ENCODE measurements around the gene PDE6A. TPM values are rescaled to one million over a fixed set of nuclear protein-coding genes. Genes with fewer than 3 reads are reported as not detected.
A peak's percentile ranks its signal among the peaks of the same experiment; 100 is the strongest.

PDE6A gene
- total and polyA plus RNA-seq, 7 experiments from 2014 or later = 0.11 TPM; not detected in 6

GRCh38 chr5:149961957-149962409 is 17.4 kb upstream of the PDE6A start:
- H3K4me3 ChIP-seq (ENCODE audit: low read length) = no peak overlapping the region
- DNase-seq = peak in 5 of 9 donors; percentile 5 to 12 (median 7)
- H3K4me3 Mint-ChIP-seq = peak overlapping the region; percentile 79 to 100 (median 96)
- H3K4me1 Mint-ChIP-seq = peaks cover 16 to 45% (median 38%) of the 10 kb centered on the region in 7 donors
- ChIA-PET CTCF (interaction anchor here (0.7 to 1.9 kb wide), 5 partner anchors 10 to 417 kb away, joined by 3 to 9 read pairs (median 3); no protein-coding TSS in a partner anchor), POLR2A (interaction anchor here (0.6 to 1.0 kb wide), 4 partner anchors 10 to 1576 kb away, joined by 3 to 6 read pairs (median 4); no protein-coding TSS in a partner anchor)
- no peak for ATAC-seq
- peaks cover 0 to 3% (median 0%) of the 10 kb centered on the region in 11 donors for H3K9me3 Mint-ChIP-seq
- intact Hi-C loops (cut with micrococcal nuclease) = loop anchor here (2.0 to 10.0 kb wide), 13 partner anchors 29 to 1809 kb away; partner anchors contain the start of genes FBXO38 (in 2 of the 2), CD74 (in 1 of the 2), CSNK1A1 (in 1 of the 2) and G3BP1 (in 1 of the 2)
- H3K36me3 Mint-ChIP-seq = peaks cover 3 to 8% (median 4%) of the 10 kb centered on the region in 5 donors
- H3K36me3 ChIP-seq (ENCODE audit: control insufficient read depth in 2 of 3, insufficient read depth in 3 of 3, low read length in 3 of 3) = peaks cover 0 to 4% (median 0%) of the 10 kb centered on the region in 3 experiments
- H3K4me1 ChIP-seq (ENCODE audit: control insufficient read depth in 2 of 2, insufficient read depth in 2 of 2, low read length in 2 of 2) = peaks cover 16 to 28% of the 10 kb centered on the region in 2 donors
- H3K27ac Mint-ChIP-seq = peak overlapping the region in 5 of 9 donors; percentile 65 to 98 (median 77)
- no peaks in the 10 kb centered on the region for H3K9me3 ChIP-seq (ENCODE audit: control insufficient read depth in 2 of 3, low read length in 3 of 3)
- no peak overlapping the region for H3K27ac ChIP-seq (ENCODE audit: low read depth, low read length)
- no peaks in the 10 kb centered on the region for H3K27me3 Mint-ChIP-seq
- no peaks in the 10 kb centered on the region for H3K27me3 ChIP-seq (ENCODE audit: control insufficient read depth in 2 of 2, insufficient read depth in 2 of 2, low read length in 2 of 2)

- peak overlapping the region; percentile 79 to 100 (median 96) for H3K4me3 Mint-ChIP-seq
- ChIA-PET CTCF (interaction anchor here (0.5 to 1.9 kb wide), 3 partner anchors 9 to 11 kb away, joined by 3 to 9 read pairs (median 3); no protein-coding TSS in a partner anchor), POLR2A (interaction anchor here (0.6 to 1.3 kb wide), 3 partner anchors 9 to 1576 kb away, joined by 3 to 4 read pairs (median 4); no protein-coding TSS in a partner anchor)
- H3K36me3 ChIP-seq (ENCODE audit: control insufficient read depth in 2 of 3, insufficient read depth in 3 of 3, low read length in 3 of 3) = peaks cover 0 to 4% (median 0%) of the 10 kb centered on the region in 3 experiments
- intact Hi-C loops (cut with micrococcal nuclease) = loop anchor here (2.0 to 10.0 kb wide), 13 partner anchors 30 to 1810 kb away; partner anchors contain the start of genes FBXO38 (in 2 of the 2), CD74 (in 1 of the 2), CSNK1A1 (in 1 of the 2) and G3BP1 (in 1 of the 2)
- ATAC-seq (no peak), DNase-seq (peak in 4 of 9 donors; percentile 1 to 17 (median 8))
- peaks cover 3 to 8% (median 4%) of the 10 kb centered on the region in 5 donors for H3K36me3 Mint-ChIP-seq
- peak overlapping the region; percentile 59 to 98 (median 87) for H3K27ac Mint-ChIP-seq
- H3K27me3 ChIP-seq (ENCODE audit: control insufficient read depth in 2 of 2, insufficient read depth in 2 of 2, low read length in 2 of 2) = no peaks in the 10 kb centered on the region
- peaks cover 0 to 3% (median 0%) of the 10 kb centered on the region in 11 donors for H3K9me3 Mint-ChIP-seq
- H3K4me1 Mint-ChIP-seq = peaks cover 14 to 45% (median 38%) of the 10 kb centered on the region in 7 donors
- peak overlapping the region; percentile 77 for H3K27ac ChIP-seq (ENCODE audit: low read depth, low read length)
- peak overlapping the region; percentile 98 for H3K4me3 ChIP-seq (ENCODE audit: low read length)
- H3K9me3 ChIP-seq (ENCODE audit: control insufficient read depth in 2 of 3, low read length in 3 of 3) = no peaks in the 10 kb centered on the region
- no peaks in the 10 kb centered on the region for H3K27me3 Mint-ChIP-seq
- H3K4me1 ChIP-seq (ENCODE audit: control insufficient read depth in 2 of 2, insufficient read depth in 2 of 2, low read length in 2 of 2) = peaks cover 16 to 28% of the 10 kb centered on the region in 2 donors
Observed at GRCh38 chr5:149961186-149961685, 16.6 kb upstream of the PDE6A start.

- Mint-ChIP-seq H3K9me3 (peaks cover 0 to 3% (median 0%) of the 10 kb centered on the region in 11 donors), H3K4me1 (peaks cover 14 to 43% (median 37%) of the 10 kb centered on the region in 7 donors), H3K27ac (peak within 1 kb of the TSS; percentile 94 to 98 (median 97)), H3K36me3 (peaks cover 3 to 7% (median 4%) of the 10 kb centered on the region in 5 donors), H3K4me3 (peak within 1 kb of the TSS; percentile 90 to 100 (median 96)), H3K27me3 (no peaks in the 10 kb centered on the region)
- POLR2A ChIA-PET = interaction anchor here (0.7 to 1.9 kb wide), 10 partner anchors 8 to 1292 kb away, joined by 3 to 5 read pairs (median 4); partner anchors contain the start of genes CSNK1A1, GM2A, HMGXB3 and PPARGC1B
- Histone ChIP-seq H3K36me3 (ENCODE audit: control insufficient read depth in 2 of 3, insufficient read depth in 3 of 3, low read length in 3 of 3) (peaks cover 0 to 4% (median 0%) of the 10 kb centered on the region in 3 experiments), H3K27me3 (ENCODE audit: control insufficient read depth in 2 of 2, insufficient read depth in 2 of 2, low read length in 2 of 2) (no peaks in the 10 kb centered on the region), H3K4me3 (ENCODE audit: low read length) (peak within 1 kb of the TSS; percentile 98), H3K9me3 (ENCODE audit: control insufficient read depth in 2 of 3, low read length in 3 of 3) (no peaks in the 10 kb centered on the region), H3K27ac (ENCODE audit: low read depth, low read length) (peak within 1 kb of the TSS; percentile 77), H3K4me1 (ENCODE audit: control insufficient read depth in 2 of 2, insufficient read depth in 2 of 2, low read length in 2 of 2) (peaks cover 16 to 28% of the 10 kb centered on the region in 2 donors)
- DNase-seq (peak; percentile 78 to 92 (median 91)), ATAC-seq (peak; percentile 99)
- CTCF ChIA-PET = interaction anchor here (0.5 to 1.4 kb wide), 5 partner anchors 9 to 334 kb away, joined by 3 to 4 read pairs (median 3); partner anchors contain the start of genes HMGXB3 and TIGD6
- intact Hi-C loops (cut with micrococcal nuclease) = loop anchor here (1.0 to 10.0 kb wide), 18 partner anchors 30 to 1810 kb away; partner anchors contain the start of genes CSNK1A1 (in 2 of the 2), FBXO38 (in 2 of the 2), HMGXB3 (in 2 of the 2) and TIGD6 (in 2 of the 2)
Observed at GRCh38 chr5:149960272-149961185, 15.9 kb upstream of the PDE6A start, which contains the start of gene SLC26A2. TSS of gene SLC26A2 (plus strand) at chr5:149960758. CDS start at chr5:149977653, 16,895 bp downstream.

- intact Hi-C loops (cut with micrococcal nuclease) = loop anchor here (1.0 to 10.0 kb wide), 19 partner anchors 31 to 1811 kb away; partner anchors contain the start of genes CSNK1A1 (in 2 of the 2), FBXO38 (in 2 of the 2), HMGXB3 (in 2 of the 2) and TIGD6 (in 2 of the 2)
- Histone ChIP-seq H3K27ac (ENCODE audit: low read depth, low read length) (peak overlapping the region; percentile 77), H3K36me3 (ENCODE audit: control insufficient read depth in 2 of 3, insufficient read depth in 3 of 3, low read length in 3 of 3) (peaks cover 0 to 4% (median 0%) of the 10 kb centered on the region in 3 experiments), H3K9me3 (ENCODE audit: control insufficient read depth in 2 of 3, low read length in 3 of 3) (no peaks in the 10 kb centered on the region), H3K27me3 (ENCODE audit: control insufficient read depth in 2 of 2, insufficient read depth in 2 of 2, low read length in 2 of 2) (no peaks in the 10 kb centered on the region), H3K4me1 (ENCODE audit: control insufficient read depth in 2 of 2, insufficient read depth in 2 of 2, low read length in 2 of 2) (peaks cover 16 to 28% of the 10 kb centered on the region in 2 donors), H3K4me3 (ENCODE audit: low read length) (peak overlapping the region; percentile 98)
- peak in 7 of 9 donors; percentile 22 to 76 (median 29) for DNase-seq
- peak; percentile 2 for ATAC-seq
- Mint-ChIP-seq H3K4me1 (peaks cover 14 to 41% (median 34%) of the 10 kb centered on the region in 7 donors), H3K9me3 (peaks cover 0 to 3% (median 0%) of the 10 kb centered on the region in 11 donors), H3K4me3 (peak overlapping the region; percentile 90 to 100 (median 96)), H3K27ac (peak overlapping the region; percentile 92 to 98 (median 97)), H3K27me3 (no peaks in the 10 kb centered on the region), H3K36me3 (peaks cover 3 to 6% (median 4%) of the 10 kb centered on the region in 5 donors)
- ChIA-PET CTCF (interaction anchor here (0.6 to 1.9 kb wide), 8 partner anchors 31 to 462 kb away, joined by 3 to 8 read pairs (median 3); partner anchors contain the start of genes HMGXB3 and TIGD6), POLR2A (interaction anchor here (0.6 to 1.9 kb wide), 10 partner anchors 7 to 1293 kb away, joined by 3 to 5 read pairs (median 3); partner anchors contain the start of genes CSNK1A1, GM2A, HMGXB3 and TIGD6)
Observed at GRCh38 chr5:149959406-149960236, 15.0 kb upstream of the PDE6A start.

GRCh38 chr5:149957855-149958254 is 13.3 kb upstream of the PDE6A start:
- POLR2A ChIA-PET = no interaction called here
- DNase-seq = no peak

More at GRCh38 chr5:149957855-149958254, 13.3 kb upstream of the PDE6A start:
- Histone ChIP-seq H3K4me1 (ENCODE audit: control insufficient read depth in 2 of 2, insufficient read depth in 2 of 2, low read length in 2 of 2) (peaks cover 16 to 28% of the 10 kb centered on the region in 2 donors), H3K9me3 (ENCODE audit: control insufficient read depth in 2 of 3, low read length in 3 of 3) (no peaks in the 10 kb centered on the region), H3K27me3 (ENCODE audit: control insufficient read depth in 2 of 2, insufficient read depth in 2 of 2, low read length in 2 of 2) (no peaks in the 10 kb centered on the region), H3K36me3 (ENCODE audit: control insufficient read depth in 2 of 3, insufficient read depth in 3 of 3, low read length in 3 of 3) (peaks cover 0 to 4% (median 0%) of the 10 kb centered on the region in 3 experiments), H3K4me3 (ENCODE audit: low read length) (no peak overlapping the region), H3K27ac (ENCODE audit: low read depth, low read length) (no peak overlapping the region)
- Mint-ChIP-seq H3K27me3 (no peaks in the 10 kb centered on the region), H3K36me3 (peaks cover 3 to 6% (median 3%) of the 10 kb centered on the region in 5 donors), H3K4me3 (no peak overlapping the region), H3K4me1 (peaks cover 14 to 36% (median 34%) of the 10 kb centered on the region in 7 donors), H3K9me3 (peaks cover 0 to 3% (median 0%) of the 10 kb centered on the region in 11 donors), H3K27ac (no peak overlapping the region)
- intact Hi-C loops (cut with micrococcal nuclease) = no loop called here
- no peak for ATAC-seq
- CTCF ChIA-PET = interaction anchor here (0.6 to 1.9 kb wide), 2 partner anchors 119 to 1656 kb away, joined by 3 to 5 read pairs; no protein-coding TSS in a partner anchor
